H9 (cell line): ENCODE data around the gene FSTL1. TPM values are rescaled to one million over a fixed set of nuclear protein-coding genes. Genes with fewer than 3 reads are reported as not detected.

ENCODE experiments used
- DNase-seq: peaks from one replicate; pipeline ENCODE4 v3.0.0-alpha.2; 2017
- H2AFZ ChIP-seq: one replicate; pipeline ENCODE4 v1.6.1; 2013; ENCODE audit warnings: mild to moderate bottlenecking, low read length, control low read depth, moderate library complexity
- H2AK5ac ChIP-seq: 2 replicates; pipeline ENCODE4 v1.6.1; 2013; ENCODE audit warnings: low read length, control low read depth, mixed read lengths; ENCODE audit not compliant: insufficient read length
- H2BK120ac ChIP-seq: one replicate; pipeline ENCODE4 v1.6.1; 2013; ENCODE audit warnings: low read depth, mild to moderate bottlenecking, low read length, control low read depth, inconsistent platforms; ENCODE audit not compliant: poor library complexity, severe bottlenecking
- H2BK12ac ChIP-seq: 2 replicates; pipeline ENCODE4 v1.6.1; 2013; ENCODE audit warnings: low read length, control low read depth, mixed read lengths, low read depth; ENCODE audit not compliant: insufficient read length
- H2BK15ac ChIP-seq: 2 replicates; pipeline ENCODE4 v1.6.1; 2013; ENCODE audit warnings: low read depth, low read length, control low read depth
- H2BK20ac ChIP-seq: one replicate; pipeline ENCODE4 v1.6.1; 2013; ENCODE audit warnings: low read depth, mild to moderate bottlenecking, low read length, control low read depth, inconsistent platforms; ENCODE audit not compliant: poor library complexity, severe bottlenecking
- H2BK5ac ChIP-seq: 2 replicates; pipeline ENCODE4 v1.6.1; 2013; ENCODE audit warnings: low read length, control low read depth, mixed read lengths; ENCODE audit not compliant: insufficient read length
- H3K14ac ChIP-seq: 2 replicates; pipeline ENCODE4 v1.6.1; 2013; ENCODE audit warnings: low read length, control low read depth; ENCODE audit not compliant: insufficient read depth
- H3K18ac ChIP-seq: 2 replicates; pipeline ENCODE4 v1.6.1; 2013; ENCODE audit warnings: low read depth, mild to moderate bottlenecking, mixed read lengths, low read length, control low read depth; ENCODE audit not compliant: insufficient read length
- H3K23ac ChIP-seq: 2 replicates; pipeline ENCODE4 v1.6.1; 2013; ENCODE audit warnings: low read length, control low read depth, mixed read lengths, low read depth; ENCODE audit not compliant: insufficient read length
- H3K23me2 ChIP-seq: 2 replicates; pipeline ENCODE4 v1.6.1; 2013; ENCODE audit warnings: low read depth, mild to moderate bottlenecking, mixed read lengths, low read length, control low read depth; ENCODE audit not compliant: insufficient read length, poor library complexity, severe bottlenecking
- H3K27ac ChIP-seq: 2 replicates; pipeline ENCODE4 v1.5.1; 2013; ENCODE audit warnings: low read length, control low read depth, mixed read lengths, low read depth; ENCODE audit not compliant: insufficient read length
- H3K27me3 ChIP-seq: 2 replicates; pipeline ENCODE4 v1.6.1; 2013; ENCODE audit warnings: low read length, control low read depth, inconsistent platforms; ENCODE audit not compliant: insufficient read depth
- H3K4ac ChIP-seq: 2 replicates; pipeline ENCODE4 v1.6.1; 2013; ENCODE audit warnings: low read depth, mild to moderate bottlenecking, control low read depth, inconsistent platforms, low read length, moderate library complexity
- H3K4me1 ChIP-seq: 2 replicates; pipeline ENCODE4 v1.6.1; 2013; ENCODE audit warnings: low read length, control low read depth, inconsistent platforms; ENCODE audit not compliant: insufficient read depth
- H3K4me2 ChIP-seq: 2 replicates; pipeline ENCODE4 v1.6.1; 2013; ENCODE audit warnings: low read length, control low read depth, mixed read lengths; ENCODE audit not compliant: insufficient read length, insufficient read depth
- H3K56ac ChIP-seq: 2 replicates; pipeline ENCODE4 v1.6.1; 2013; ENCODE audit warnings: low read depth, mild to moderate bottlenecking, mixed read lengths, low read length, control low read depth; ENCODE audit not compliant: insufficient read length
- H3K79me1 ChIP-seq: 2 replicates; pipeline ENCODE4 v1.6.1; 2013; ENCODE audit warnings: low read depth, mild to moderate bottlenecking, moderate library complexity, low read length, control low read depth, inconsistent platforms; ENCODE audit not compliant: insufficient read depth, poor library complexity, severe bottlenecking
- H3K79me2 ChIP-seq: 2 replicates; pipeline ENCODE4 v1.6.1; 2013; ENCODE audit warnings: low read length, control low read depth, inconsistent platforms; ENCODE audit not compliant: insufficient read depth
- H3K9ac ChIP-seq: 2 replicates; pipeline ENCODE4 v1.6.1; 2013; ENCODE audit warnings: low read length, control low read depth, mixed read lengths; ENCODE audit not compliant: insufficient read length; ENCODE audit errors: extremely low read depth
- H3K9me3 ChIP-seq: one replicate; pipeline ENCODE4 v1.6.1; 2013; ENCODE audit warnings: low read depth, low read length, inconsistent platforms; ENCODE audit not compliant: control insufficient read depth
- H3T11ph ChIP-seq: one replicate; pipeline ENCODE4 v1.6.1; 2013; ENCODE audit warnings: mild to moderate bottlenecking, low read length, control low read depth, inconsistent platforms
- H4K20me1 ChIP-seq: one replicate; pipeline ENCODE4 v1.6.1; 2013; ENCODE audit not compliant: control insufficient read depth, insufficient read length, insufficient read depth
- H4K5ac ChIP-seq: 2 replicates; pipeline ENCODE4 v1.6.1; 2013; ENCODE audit warnings: low read depth, mild to moderate bottlenecking, mixed read lengths, low read length, control low read depth; ENCODE audit not compliant: insufficient read length
- H4K8ac ChIP-seq: replicated peaks from 2 replicates; pipeline ENCODE4 v1.6.1; 2013; ENCODE audit warnings: low read length, control low read depth, mixed read lengths, low read depth; ENCODE audit not compliant: insufficient read length
- H4K91ac ChIP-seq: 2 replicates; pipeline ENCODE4 v1.6.1; 2013; ENCODE audit warnings: low read depth, mild to moderate bottlenecking, moderate library complexity, mixed read lengths, low read length, control low read depth; ENCODE audit not compliant: insufficient read length
- H3K27ac Mint-ChIP-seq, 3 experiments: 2 replicates in 2 of 3; 3 replicates in 1 of 3; pipeline ENCODE4 v1.8.0; 2020 to 2021; ENCODE audit warnings: mixed read lengths in 3 of 3, mild to moderate bottlenecking in 1 of 3, moderate library complexity in 1 of 3
- H3K27me3 Mint-ChIP-seq: 2 replicates; pipeline ENCODE4 v1.8.0; 2021; ENCODE audit warnings: low read depth, mild to moderate bottlenecking, moderate library complexity, mixed read lengths
- H3K36me3 Mint-ChIP-seq, 3 experiments: 2 replicates in 2 of 3; 3 replicates in 1 of 3; pipeline ENCODE4 v1.8.0; 2020 to 2021; ENCODE audit warnings: low read depth in 3 of 3, mixed read lengths in 3 of 3; ENCODE audit not compliant: insufficient read depth in 1 of 3
- H3K4me1 Mint-ChIP-seq, 2 experiments: 2 replicates each; pipeline ENCODE4 v1.8.0; 2020; ENCODE audit warnings: mixed read lengths in 2 of 2
- H3K4me3 Mint-ChIP-seq, 2 experiments: 2 replicates in 1 of 2; 3 replicates in 1 of 2; pipeline ENCODE4 v1.8.0; 2020 to 2021; ENCODE audit warnings: mild to moderate bottlenecking in 2 of 2, mixed read lengths in 2 of 2, moderate library complexity in 1 of 2
- H3K9me3 Mint-ChIP-seq, 2 experiments: 2 replicates in 1 of 2; 3 replicates in 1 of 2; pipeline ENCODE4 v1.8.0; 2020; ENCODE audit warnings: mild to moderate bottlenecking in 2 of 2, mixed read lengths in 2 of 2, moderate library complexity in 1 of 2
- WGBS: extraction: QIAGEN DNeasy Blood & Tissue Kit; methylation state at CpG from one replicate; pipeline ENCODE4 v1.1.7; 2013; ENCODE audit warnings: missing lambda C conversion rate, low lambda C conversion rate, mixed read lengths; ENCODE audit not compliant: insufficient read length; ENCODE audit errors: extremely low coverage; 5-methylcytosine and 5-hydroxymethylcytosine counted together
- total RNA-seq: library from RNA; stranded (reverse); gene quantifications from 2 replicates; pipeline ENCODE4 v1.2.1, GENCODE V29; 2021
- TF ChIP-seq, protein P1 (sequence below): fragments of 200-600 bp; sonication (generic); conservative IDR thresholded peaks from 3 replicates; pipeline ENCODE4 v1.8.0; 2021; ENCODE audit warnings: antibody characterized with exemption, mild to moderate bottlenecking

Gene FSTL1
- total RNA-seq, 1 experiment from 2014 or later = 326 TPM

DNA sequence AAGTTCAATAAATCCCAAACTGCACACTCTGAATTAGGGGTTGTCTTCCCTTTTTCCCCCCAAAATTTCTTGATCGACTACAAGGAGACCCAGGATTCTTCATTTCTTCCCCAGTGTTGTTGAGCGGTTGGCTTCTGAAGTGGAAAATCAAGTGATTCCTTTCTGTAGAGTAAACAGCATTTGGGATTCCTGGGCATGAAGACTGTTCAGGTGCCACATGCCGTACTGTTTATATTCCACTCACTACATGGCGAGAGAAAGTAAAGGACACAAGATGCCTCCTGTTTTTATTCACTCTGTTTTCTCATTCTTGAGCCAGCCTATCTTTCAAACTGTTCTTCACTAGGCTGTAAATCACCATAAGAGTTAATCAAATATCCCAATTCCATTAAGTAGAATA, 12.6 kb downstream of the FSTL1 start:
- H3K23ac ChIP-seq = no peak overlapping the region
- H2BK15ac ChIP-seq = no peak overlapping the region
- no peak overlapping the region for H4K5ac ChIP-seq
- H2BK20ac ChIP-seq = no peak overlapping the region
- H2BK12ac ChIP-seq = no peak overlapping the region
- Mint-ChIP-seq H3K4me3 (no peak overlapping the region), H3K4me1 (peaks cover 33 to 48% of the 10 kb centered on the region in 2 experiments), H3K27ac (no peak overlapping the region; a peak in 1 of 7 replicates), H3K27me3 (no peaks in the 10 kb centered on the region), H3K36me3 (peaks cover 25 to 54% (median 51%) of the 10 kb centered on the region in 3 experiments; a peak in 6 of 7 replicates), H3K9me3 (no peaks in the 10 kb centered on the region)
- H3K27ac ChIP-seq = no peak overlapping the region
- no peak overlapping the region for H2BK5ac ChIP-seq
- H4K8ac ChIP-seq = no peak overlapping the region
- no peak overlapping the region for H3K4me2 ChIP-seq
- no peak overlapping the region for H2BK120ac ChIP-seq
- H3K56ac ChIP-seq = no peak overlapping the region
- H3K4me1 ChIP-seq = peaks cover 14% of the 10 kb centered on the region
- TF ChIP-seq, protein P1, sequence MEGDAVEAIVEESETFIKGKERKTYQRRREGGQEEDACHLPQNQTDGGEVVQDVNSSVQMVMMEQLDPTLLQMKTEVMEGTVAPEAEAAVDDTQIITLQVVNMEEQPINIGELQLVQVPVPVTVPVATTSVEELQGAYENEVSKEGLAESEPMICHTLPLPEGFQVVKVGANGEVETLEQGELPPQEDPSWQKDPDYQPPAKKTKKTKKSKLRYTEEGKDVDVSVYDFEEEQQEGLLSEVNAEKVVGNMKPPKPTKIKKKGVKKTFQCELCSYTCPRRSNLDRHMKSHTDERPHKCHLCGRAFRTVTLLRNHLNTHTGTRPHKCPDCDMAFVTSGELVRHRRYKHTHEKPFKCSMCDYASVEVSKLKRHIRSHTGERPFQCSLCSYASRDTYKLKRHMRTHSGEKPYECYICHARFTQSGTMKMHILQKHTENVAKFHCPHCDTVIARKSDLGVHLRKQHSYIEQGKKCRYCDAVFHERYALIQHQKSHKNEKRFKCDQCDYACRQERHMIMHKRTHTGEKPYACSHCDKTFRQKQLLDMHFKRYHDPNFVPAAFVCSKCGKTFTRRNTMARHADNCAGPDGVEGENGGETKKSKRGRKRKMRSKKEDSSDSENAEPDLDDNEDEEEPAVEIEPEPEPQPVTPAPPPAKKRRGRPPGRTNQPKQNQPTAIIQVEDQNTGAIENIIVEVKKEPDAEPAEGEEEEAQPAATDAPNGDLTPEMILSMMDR = no peak
- no peak for DNase-seq
- no CpG with 5 or more reads among the region's 4 CpGs for WGBS
- no peak overlapping the region for H2AK5ac ChIP-seq
- H3T11ph ChIP-seq = no peak overlapping the region
- H3K23me2 ChIP-seq = no peaks in the 10 kb centered on the region
- H2AFZ ChIP-seq = no peak overlapping the region
- no peaks in the 10 kb centered on the region for H3K79me1 ChIP-seq
- H3K14ac ChIP-seq = no peak overlapping the region
- H3K4ac ChIP-seq = no peak overlapping the region
- no peak overlapping the region for H3K9ac ChIP-seq
- no peaks in the 10 kb centered on the region for H3K27me3 ChIP-seq
- no peak overlapping the region for H4K91ac ChIP-seq
- no peaks in the 10 kb centered on the region for H4K20me1 ChIP-seq
- H3K79me2 ChIP-seq = peaks cover 11% of the 10 kb centered on the region; the same call in 1 of the 2 replicates
- no peak overlapping the region for H3K18ac ChIP-seq
- no peaks in the 10 kb centered on the region for H3K9me3 ChIP-seq
